HepG2 (cell line): ENCODE results near the gene CYP2A6. TPM values are rescaled to one million over a fixed set of nuclear protein-coding genes. Genes with fewer than 3 reads are reported as not detected.

Experiments used
- polyA plus RNA-seq, 8 experiments: library from polyadenylated mRNA; depleted of rRNA in 3 of 8; stranded (reverse) in 7 of 8; unstranded in 1 of 8; fragments of >200 nt; fragmentation: Illumina TruSeq in 4 of 8; extraction: Trizol in 4 of 8; gene quantifications; 2 replicates each; pipeline versions ENCODE4 v1.2.1 to v1.2.3, GENCODE V29; 2011 to 2016; ENCODE audit warnings: low read depth in 4 of 8, missing spikeins in 1 of 8, mixed read lengths in 1 of 8; ENCODE audit not compliant: insufficient read depth in 1 of 8
- total RNA-seq, 5 experiments: library from RNA; depleted of rRNA; stranded (reverse); fragments of >200 nt; fragmentation: Illumina TruSeq; extraction: Trizol; gene quantifications; 2 replicates each; pipeline ENCODE4 v1.2.3, GENCODE V29; 2016; ENCODE audit warnings: low read depth in 1 of 5

CYP2A6 gene
- total and polyA plus RNA-seq, 2 of the 13 experiments (the other 11 are each of a cell fraction or from before 2014, with no cell fraction given), result not detected

Other genes starting within 250 kb of the CYP2A6 start
- gene LTBP4, start 249.1 kb downstream of the CYP2A6 start, total RNA-seq (2016; rRNA removed; fragmentation: Illumina TruSeq; extraction: Trizol), result 0.45 and 0.86 TPM in 2 replicates
- gene LTBP4, start 249.1 kb downstream of the CYP2A6 start, polyA plus RNA-seq (2011; rRNA removed), result 2.2 and 2.3 TPM in 2 replicates
- 0.20 and 0.49 TPM in 2 replicates for gene NUMBL, start 159.8 kb downstream of the CYP2A6 start, total RNA-seq (2016; rRNA removed; fragmentation: Illumina TruSeq; extraction: Trizol)
- 2.2 and 2.3 TPM in 2 replicates for gene NUMBL, start 159.8 kb downstream of the CYP2A6 start, polyA plus RNA-seq (2011; rRNA removed)
- 10.3 and 17.2 TPM in 2 replicates for gene COQ8B, start 133.6 kb downstream of the CYP2A6 start, total RNA-seq (2016; rRNA removed; fragmentation: Illumina TruSeq; extraction: Trizol)
- gene COQ8B, start 133.6 kb downstream of the CYP2A6 start, polyA plus RNA-seq (2011; rRNA removed), result 12.3 and 14.7 TPM in 2 replicates
- 11.2 and 11.3 TPM in 2 replicates for gene ITPKC, start 133.3 kb downstream of the CYP2A6 start, total RNA-seq (2016; rRNA removed; fragmentation: Illumina TruSeq; extraction: Trizol)
- 6.9 and 12.4 TPM in 2 replicates for gene ITPKC, start 133.3 kb downstream of the CYP2A6 start, polyA plus RNA-seq (2011; rRNA removed)
- gene ACTMAP, start 100.0 kb downstream of the CYP2A6 start, total RNA-seq (2016; rRNA removed; fragmentation: Illumina TruSeq; extraction: Trizol), result 2.2 and 3.9 TPM in 2 replicates
- 7.9 and 11.3 TPM in 2 replicates for gene ACTMAP, start 100.0 kb downstream of the CYP2A6 start, polyA plus RNA-seq (2011; rRNA removed)
- gene SNRPA, start 99.2 kb downstream of the CYP2A6 start, total RNA-seq (2016; rRNA removed; fragmentation: Illumina TruSeq; extraction: Trizol), result 55.6 and 59.6 TPM in 2 replicates
- 111 and 162 TPM in 2 replicates for gene SNRPA, start 99.2 kb downstream of the CYP2A6 start, polyA plus RNA-seq (2011; rRNA removed)
- not detected in 2 replicates for gene MIA, start 74.9 kb downstream of the CYP2A6 start, total RNA-seq (2016; rRNA removed; fragmentation: Illumina TruSeq; extraction: Trizol)
- 0.61 and 2.5 TPM in 2 replicates for gene MIA, start 74.9 kb downstream of the CYP2A6 start, polyA plus RNA-seq (2011; rRNA removed)
- 2.2 and 3.3 TPM in 2 replicates for gene RAB4B, start 72.2 kb downstream of the CYP2A6 start, total RNA-seq (2016; rRNA removed; fragmentation: Illumina TruSeq; extraction: Trizol)
- 5.4 and 6.1 TPM in 2 replicates for gene RAB4B, start 72.2 kb downstream of the CYP2A6 start, polyA plus RNA-seq (2011; rRNA removed)
- gene EGLN2, start 51.3 kb downstream of the CYP2A6 start, total RNA-seq (2016; rRNA removed; fragmentation: Illumina TruSeq; extraction: Trizol), result 32.4 and 40.8 TPM in 2 replicates
- 16.5 and 25.4 TPM in 2 replicates for gene EGLN2, start 51.3 kb downstream of the CYP2A6 start, polyA plus RNA-seq (2011; rRNA removed)
- not detected in 2 replicates for gene CYP2A7, start 31.8 kb upstream of the CYP2A6 start, total RNA-seq (2016; rRNA removed; fragmentation: Illumina TruSeq; extraction: Trizol)
- not detected in 2 replicates for gene CYP2A7, start 31.8 kb upstream of the CYP2A6 start, polyA plus RNA-seq (2011; rRNA removed)
- not detected in 2 replicates for gene CYP2B6, start 140.8 kb upstream of the CYP2A6 start, total RNA-seq (2016; rRNA removed; fragmentation: Illumina TruSeq; extraction: Trizol)
- 0.09 TPM in 2 replicates for gene CYP2B6, start 140.8 kb upstream of the CYP2A6 start, polyA plus RNA-seq (2011; rRNA removed)
- not detected in 2 replicates for gene CYP2A13, start 238.0 kb upstream of the CYP2A6 start, total RNA-seq (2016; rRNA removed; fragmentation: Illumina TruSeq; extraction: Trizol)
- not detected in 2 replicates for gene CYP2A13, start 238.0 kb upstream of the CYP2A6 start, polyA plus RNA-seq (2011; rRNA removed)